ENCODE data around the gene SPARC. TPM values are rescaled to one million over a fixed set of nuclear protein-coding genes. Genes with fewer than 3 reads are reported as not detected.

SPARC gene
- total RNA-seq, 1 donor from 2014 or later: 483 TPM

DNA sequence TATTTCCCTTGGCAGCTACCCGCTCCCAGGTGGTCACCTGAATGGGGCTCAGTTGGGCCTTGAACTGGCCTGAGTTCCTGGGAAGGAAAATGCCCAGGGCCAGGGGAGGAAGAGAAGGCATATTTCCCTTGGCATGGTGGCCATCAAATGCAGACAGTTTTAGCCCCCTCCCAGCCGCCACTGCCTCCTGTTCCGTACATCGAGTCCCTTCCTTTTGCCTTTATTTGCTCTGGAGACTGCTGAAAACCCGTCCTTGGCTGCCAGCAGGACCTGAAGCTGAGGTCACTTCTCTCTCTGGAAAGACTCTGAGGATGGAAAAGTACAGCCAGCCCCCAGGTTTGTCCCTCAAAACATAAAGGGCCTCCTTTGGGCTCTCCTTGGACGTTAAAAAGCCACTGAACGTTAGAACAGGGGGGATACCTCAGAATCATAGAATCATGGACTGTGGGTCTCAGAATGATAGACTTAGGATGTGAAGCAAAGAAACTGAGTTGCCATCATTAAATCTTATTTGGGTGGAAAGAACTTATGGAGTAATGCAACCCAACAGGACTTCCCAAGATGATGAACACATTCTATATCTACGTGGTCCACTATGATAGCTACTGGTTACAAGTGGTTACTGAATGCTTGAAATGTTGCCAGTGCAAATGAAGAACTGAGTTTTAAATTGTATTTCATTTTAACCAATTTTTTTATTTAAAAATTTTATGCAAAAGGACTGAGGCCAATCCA lies 7.1 kb downstream of the SPARC start:
- DNase-seq (ENCODE audit: low spot score): no peak

DNA sequence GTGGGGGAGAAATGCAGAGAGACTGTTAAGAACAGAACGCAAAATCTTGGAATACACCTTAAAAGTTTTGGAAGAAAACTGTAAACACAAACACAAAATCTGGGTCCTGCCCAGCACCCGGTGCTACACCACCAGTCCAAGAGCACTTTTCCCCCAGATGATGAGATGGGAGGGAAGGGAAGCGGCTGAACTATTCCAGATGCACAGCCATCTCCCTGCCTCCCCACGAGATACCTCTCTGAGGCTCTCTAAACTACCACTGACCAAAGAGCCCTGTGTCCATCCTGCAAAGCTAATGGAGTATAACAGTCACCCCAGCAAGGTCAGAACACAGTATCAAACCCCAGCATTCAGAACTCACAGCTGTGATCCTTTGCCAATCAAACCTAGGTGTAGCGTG lies 8.0 kb downstream of the SPARC start:
- no peak for DNase-seq (ENCODE audit: low spot score)

DNA sequence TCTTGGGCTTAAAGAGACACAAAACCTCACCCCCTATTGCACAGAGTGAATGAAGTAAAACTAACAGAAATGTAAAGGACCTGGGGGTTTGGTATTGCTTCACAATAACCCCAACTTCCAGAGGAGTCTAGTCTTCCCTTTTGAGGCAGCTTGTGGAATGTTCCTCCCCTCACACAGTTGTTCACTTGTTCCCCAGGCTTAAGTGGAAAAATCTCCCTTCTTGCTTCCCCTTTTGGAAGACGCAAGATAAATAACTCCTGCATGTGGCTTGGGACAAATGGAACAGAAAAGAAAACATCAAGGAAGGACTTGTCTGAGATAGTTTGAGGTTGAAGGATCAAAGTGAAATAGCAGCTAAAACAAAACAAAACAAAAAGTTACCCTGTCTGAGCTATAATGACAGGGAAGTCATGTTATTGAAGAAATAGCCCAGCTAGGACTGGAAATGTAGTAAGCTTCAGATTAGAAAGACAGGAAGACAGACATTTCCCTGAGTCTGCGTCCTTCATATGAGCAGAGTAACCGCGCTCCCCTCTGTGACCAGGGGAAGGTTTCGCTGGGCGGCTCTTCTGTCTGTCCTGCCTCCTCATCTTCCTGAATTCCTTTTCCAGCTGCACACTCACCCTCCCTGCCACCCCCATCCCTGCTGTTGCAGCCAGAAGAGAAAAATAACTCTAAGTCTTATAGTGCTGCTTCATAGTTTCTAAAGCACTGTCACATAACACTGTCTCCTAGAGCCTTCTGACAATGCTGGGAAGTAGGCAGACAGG lies 8.8 kb downstream of the SPARC start:
- DNase-seq (ENCODE audit: low spot score): no peak

DNA sequence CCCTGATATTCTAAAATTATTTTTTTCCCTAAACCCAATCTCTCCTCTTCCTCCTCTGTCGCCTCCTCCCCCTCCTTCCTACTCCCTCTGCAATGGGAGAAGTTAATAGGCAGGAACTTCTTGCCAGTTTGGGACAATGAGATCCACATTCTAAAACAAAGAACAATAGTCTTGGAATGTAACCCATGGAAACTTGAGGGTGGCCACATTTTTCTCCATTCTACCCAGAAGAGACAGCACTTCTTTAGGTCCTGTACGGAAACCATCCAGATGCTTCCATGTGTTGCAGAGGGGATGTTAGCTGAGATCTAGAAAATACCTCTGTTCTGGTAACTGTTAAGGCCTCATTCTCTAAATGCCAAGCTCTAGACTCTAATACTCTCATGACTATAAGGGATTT lies 10.0 kb downstream of the SPARC start:
- DNase-seq (ENCODE audit: low spot score): no peak

GRCh38 chr5:151676314-151676712 lies 10.4 kb downstream of the SPARC start:
- DNase-seq (ENCODE audit: low spot score): no peak

DNA sequence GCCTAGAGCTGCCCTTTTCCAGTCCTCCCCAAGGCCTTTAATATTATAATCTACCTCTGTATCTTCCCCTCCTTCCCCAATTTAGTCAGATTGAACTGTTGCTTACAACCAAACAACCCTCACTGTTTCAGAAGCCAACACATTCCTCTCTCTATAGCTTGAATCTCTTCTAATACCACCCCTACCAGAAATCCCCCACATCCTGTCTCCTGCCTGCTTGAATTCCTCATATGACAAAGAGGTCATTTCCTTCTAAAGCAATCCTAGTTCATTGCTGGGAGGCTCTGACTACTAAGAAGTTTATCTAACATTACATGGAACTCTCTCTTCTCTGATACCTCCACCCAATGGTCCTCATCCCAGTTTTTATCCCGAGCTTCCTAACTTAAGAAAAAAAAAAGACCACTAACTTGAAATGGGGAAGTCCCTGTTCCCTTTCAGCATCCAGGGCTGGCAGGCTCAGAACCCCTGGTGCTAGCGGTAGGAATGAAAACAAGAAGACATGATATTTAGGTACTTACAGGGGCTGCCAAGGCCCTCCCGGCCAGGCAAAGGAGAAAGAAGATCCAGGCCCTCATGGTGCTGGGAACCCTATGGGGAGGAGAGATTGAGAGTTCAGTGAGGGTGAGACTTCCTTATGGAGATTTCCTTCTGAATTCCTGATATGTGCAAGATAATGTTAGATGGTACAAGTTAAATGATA lies 11.0 kb downstream of the SPARC start:
- DNase-seq (ENCODE audit: low spot score): no peak

- DNase-seq (ENCODE audit: low spot score): no peak
These were observed 11.8 kb downstream of the SPARC start for GRCh38 chr5:151674626-151675610.

DNA sequence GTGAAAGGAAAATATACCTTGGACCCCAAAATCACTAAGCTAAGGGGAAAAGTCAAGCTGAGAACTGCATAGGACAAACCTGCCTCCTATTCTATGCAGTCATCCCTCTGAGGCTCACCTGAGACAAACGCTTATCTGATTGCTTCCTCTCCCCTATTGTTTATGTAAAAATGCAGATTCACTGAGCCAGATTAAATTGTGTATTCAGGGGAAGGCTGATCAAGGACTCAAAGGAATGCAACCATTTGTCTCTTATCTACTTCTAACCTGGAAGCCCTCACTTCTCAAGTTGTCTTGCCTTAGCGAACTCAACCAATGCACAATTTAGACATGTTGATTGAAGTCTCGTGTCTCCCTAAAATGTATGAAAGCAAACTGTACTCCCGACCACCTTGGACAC lies 13.3 kb downstream of the SPARC start:
- no peak for DNase-seq (ENCODE audit: low spot score)

DNA sequence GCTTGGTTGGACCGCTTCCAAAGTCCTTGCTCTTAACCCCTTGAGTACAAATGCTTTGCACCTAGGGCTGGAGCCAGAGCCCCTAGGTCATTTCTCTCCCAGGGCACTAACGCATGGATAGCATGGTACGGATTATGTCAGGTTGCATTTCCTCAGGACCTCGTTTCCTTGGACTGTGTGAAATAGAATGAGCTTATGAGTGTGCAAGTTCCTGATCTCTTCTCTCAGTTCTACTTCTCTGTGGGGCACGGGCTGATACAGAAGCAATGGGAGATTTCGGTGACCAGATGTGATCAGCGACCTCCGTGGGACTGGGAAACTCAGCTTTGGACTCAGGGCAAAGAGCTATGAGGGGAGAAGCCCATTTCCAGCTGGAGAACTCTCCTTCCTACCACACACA lies 14.2 kb downstream of the SPARC start:
- no peak for DNase-seq (ENCODE audit: low spot score)

GRCh38 chr5:151671950-151672349 lies 14.8 kb downstream of the SPARC start:
- no peak for DNase-seq (ENCODE audit: low spot score)

DNA sequence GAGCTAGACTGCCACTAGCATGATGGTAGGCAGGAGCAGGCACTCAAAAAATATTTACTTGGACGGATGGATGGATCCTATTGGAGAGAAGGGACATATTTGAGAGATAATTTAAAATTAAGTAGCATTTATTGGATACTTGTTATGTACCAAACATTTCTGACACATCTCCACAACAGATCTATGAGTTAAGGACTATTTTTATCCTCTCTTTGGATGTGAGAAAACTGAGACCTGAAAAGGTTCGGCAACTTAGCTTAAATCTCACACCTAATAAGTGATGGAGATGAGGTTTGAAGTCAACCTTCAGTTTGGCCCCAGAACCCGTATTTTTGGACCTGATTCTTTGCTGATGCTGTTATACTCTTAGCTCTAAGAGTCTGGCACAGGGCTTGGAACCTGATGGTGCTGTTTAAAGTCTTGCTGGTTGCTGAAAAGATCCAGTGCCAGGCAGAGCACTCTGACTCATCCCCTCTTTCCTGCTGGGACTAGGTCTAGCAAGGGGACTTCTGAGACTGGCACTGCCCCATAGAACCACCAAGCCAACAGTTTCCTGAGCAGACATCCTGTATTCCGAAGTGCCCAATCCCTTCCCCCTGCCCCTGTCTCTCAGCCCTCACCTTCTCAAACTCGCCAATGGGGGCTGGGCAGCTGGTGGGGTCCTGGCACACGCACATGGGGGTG lies 15.6 kb downstream of the SPARC start:
- no peak for DNase-seq (ENCODE audit: low spot score)

- no peak for DNase-seq (ENCODE audit: low spot score)
These were observed 16.5 kb downstream of the SPARC start for GRCh38 chr5:151670083-151670686.

DNA sequence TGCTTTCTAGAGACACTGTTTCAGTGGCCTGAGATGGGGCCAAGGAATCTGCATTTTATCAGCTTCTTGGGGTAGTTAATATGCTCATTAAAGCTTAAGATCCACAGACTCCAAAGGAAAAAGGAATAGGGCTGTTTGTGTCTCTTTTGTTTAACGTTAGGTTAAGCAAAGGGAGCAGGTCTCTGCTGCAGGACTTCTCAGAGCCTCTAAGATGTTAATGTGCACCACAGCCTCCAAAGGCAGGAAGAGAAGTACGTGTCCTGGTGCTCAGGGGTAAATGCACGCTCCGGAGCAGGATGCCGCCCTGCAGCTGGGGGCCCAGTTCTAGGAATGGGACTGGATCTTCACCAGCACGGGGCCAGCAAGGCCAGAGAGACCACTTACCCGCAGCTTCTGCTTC lies 19.6 kb downstream of the SPARC start:
- no peak for DNase-seq (ENCODE audit: low spot score)

DNA sequence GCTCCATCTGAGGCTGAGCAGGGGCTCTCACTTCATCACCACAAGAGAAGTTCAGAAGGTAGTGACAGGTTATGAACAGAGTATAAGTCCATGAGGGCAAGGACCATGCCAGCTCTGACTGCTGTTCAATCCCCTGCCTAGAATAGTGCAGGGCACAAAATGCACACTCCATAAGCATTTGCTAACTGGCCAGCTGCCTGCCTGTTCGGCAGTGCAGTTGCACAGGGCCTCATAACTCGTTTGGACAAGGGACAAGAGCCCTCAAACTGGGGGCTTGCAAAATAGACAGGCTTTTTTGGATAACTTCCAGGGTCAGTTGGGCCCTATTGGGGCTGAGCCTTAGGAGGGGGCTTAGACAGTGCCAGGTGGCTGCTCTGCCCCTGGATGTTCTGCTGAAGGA lies 21.1 kb downstream of the SPARC start:
- DNase-seq (ENCODE audit: low spot score): no peak

DNA sequence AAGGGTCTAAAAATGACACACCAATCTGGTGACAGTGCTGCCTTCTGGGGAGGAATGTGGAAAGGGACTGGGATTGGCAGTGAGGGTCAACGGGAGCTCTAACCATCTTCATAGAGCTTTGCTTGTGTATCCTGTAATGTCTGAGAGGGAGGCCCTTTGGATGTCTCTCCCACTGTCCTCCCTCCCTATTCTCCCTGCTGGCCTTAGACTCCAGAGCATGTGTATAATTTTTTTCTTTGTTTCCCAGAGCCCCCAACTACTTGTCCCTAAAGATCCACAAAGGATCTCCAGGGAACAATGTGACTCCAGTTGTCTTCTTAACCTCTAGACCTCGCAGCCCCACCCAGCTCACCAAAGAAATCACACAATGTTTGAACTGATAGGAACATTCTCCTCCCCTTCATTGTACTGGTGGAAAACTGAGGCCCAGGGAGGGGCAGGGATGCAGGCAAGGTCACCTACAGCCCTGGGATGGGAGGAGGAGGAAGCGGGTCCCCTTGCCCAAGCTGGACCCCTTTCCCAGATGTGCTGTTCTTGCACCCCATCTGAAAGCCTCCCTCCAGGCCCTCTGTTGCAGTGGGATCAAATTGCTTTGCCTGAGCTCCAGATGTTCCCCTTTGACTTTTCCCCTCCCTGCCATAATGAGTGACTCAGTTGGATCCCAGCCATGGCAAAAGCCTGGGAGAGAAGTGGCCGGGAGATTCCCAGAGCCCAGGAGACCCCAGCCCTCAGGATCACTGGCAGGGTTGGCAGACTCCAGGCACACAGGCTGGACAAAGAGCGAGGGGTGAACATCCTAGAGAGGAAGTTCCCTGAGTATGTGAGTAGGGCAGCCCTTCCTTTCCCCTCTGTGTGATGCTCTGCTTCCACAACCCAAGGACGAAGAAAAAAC lies 21.8 kb downstream of the SPARC start:
- DNase-seq (ENCODE audit: low spot score): no peak

- DNase-seq (ENCODE audit: low spot score): no peak
These were observed 23.0 kb downstream of the SPARC start for GRCh38 chr5:151663617-151664293.

- no peak for DNase-seq (ENCODE audit: low spot score)
These were observed 23.9 kb downstream of the SPARC start for GRCh38 chr5:151662805-151663204.

- DNase-seq (ENCODE audit: low spot score): no peak
These were observed 24.6 kb downstream of the SPARC start for GRCh38 chr5:151661968-151662732.

Measured in ureter (tissue), 1 donor.